GM12864 (cell line): ENCODE results near the gene DISP3.

ENCODE experiments used
- DNase-seq: peaks from one replicate; pipeline ENCODE4 v3.0.0-alpha.2; 2011; ENCODE audit warnings: low read depth
- H3K4me3 ChIP-seq: 2 replicates; pipeline ENCODE4 v1.5.1; 2011; ENCODE audit warnings: mild to moderate bottlenecking, low read depth, low read length, control low read depth
- TF ChIP-seq, protein P1 (sequence below): IDR thresholded peaks from 2 replicates; pipeline ENCODE4 v1.5.1; 2011; ENCODE audit warnings: low read depth, mild to moderate bottlenecking, moderate library complexity, low read length, control low read depth, inconsistent platforms; ENCODE audit errors: missing control alignments

The DISP3 gene

GRCh38 chr1:11493972-11494655 is 15.2 kb downstream of the DISP3 start:
- TF ChIP-seq, protein P1, sequence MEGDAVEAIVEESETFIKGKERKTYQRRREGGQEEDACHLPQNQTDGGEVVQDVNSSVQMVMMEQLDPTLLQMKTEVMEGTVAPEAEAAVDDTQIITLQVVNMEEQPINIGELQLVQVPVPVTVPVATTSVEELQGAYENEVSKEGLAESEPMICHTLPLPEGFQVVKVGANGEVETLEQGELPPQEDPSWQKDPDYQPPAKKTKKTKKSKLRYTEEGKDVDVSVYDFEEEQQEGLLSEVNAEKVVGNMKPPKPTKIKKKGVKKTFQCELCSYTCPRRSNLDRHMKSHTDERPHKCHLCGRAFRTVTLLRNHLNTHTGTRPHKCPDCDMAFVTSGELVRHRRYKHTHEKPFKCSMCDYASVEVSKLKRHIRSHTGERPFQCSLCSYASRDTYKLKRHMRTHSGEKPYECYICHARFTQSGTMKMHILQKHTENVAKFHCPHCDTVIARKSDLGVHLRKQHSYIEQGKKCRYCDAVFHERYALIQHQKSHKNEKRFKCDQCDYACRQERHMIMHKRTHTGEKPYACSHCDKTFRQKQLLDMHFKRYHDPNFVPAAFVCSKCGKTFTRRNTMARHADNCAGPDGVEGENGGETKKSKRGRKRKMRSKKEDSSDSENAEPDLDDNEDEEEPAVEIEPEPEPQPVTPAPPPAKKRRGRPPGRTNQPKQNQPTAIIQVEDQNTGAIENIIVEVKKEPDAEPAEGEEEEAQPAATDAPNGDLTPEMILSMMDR: no peak
- no peak overlapping the region for H3K4me3 ChIP-seq
- no peak for DNase-seq

- DNase-seq: no peak
- no peak overlapping the region for H3K4me3 ChIP-seq
- TF ChIP-seq, protein P1: no peak
Observed at GRCh38 chr1:11494771-11495170, 15.8 kb downstream of the DISP3 start.

DNA sequence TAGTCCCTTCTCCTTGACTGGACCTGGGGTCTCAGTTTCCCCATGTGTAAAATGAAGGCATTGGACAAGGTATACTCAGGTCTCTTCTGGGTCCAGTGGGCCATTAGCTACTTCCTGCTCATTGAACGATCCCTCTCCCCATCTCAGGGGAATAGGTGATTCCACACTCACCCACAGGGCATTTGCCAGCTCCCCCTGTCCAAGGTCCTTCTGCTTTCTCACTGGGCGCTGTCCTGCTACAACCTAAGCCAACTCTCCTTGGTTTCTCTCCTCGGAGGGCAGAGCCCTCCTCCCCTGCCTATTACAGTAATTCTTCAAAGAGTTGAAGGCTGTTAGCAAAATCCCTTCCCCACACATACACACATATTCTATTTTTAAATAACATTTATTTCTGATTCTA is 16.6 kb downstream of the DISP3 start:
- H3K4me3 ChIP-seq: no peak overlapping the region
- TF ChIP-seq, protein P1: no peak
- DNase-seq: no peak

- TF ChIP-seq, protein P1: no peak
- no peak overlapping the region for H3K4me3 ChIP-seq
- no peak for DNase-seq
Observed at GRCh38 chr1:11496551-11497080, 17.7 kb downstream of the DISP3 start.

- no peak overlapping the region for H3K4me3 ChIP-seq
- TF ChIP-seq, protein P1: no peak
- DNase-seq: no peak
Observed at GRCh38 chr1:11498956-11499594, 20.1 kb downstream of the DISP3 start.

GRCh38 chr1:11499601-11500331 is 20.8 kb downstream of the DISP3 start:
- TF ChIP-seq, protein P1: no peak
- DNase-seq: no peak
- no peak overlapping the region for H3K4me3 ChIP-seq
